Smooth muscle cell (in vitro differentiated cells): ENCODE data around the gene GFOD2. TPM values are rescaled to one million over a fixed set of nuclear protein-coding genes. Genes with fewer than 3 reads are reported as not detected.
"Not testable (repeated sequence)": the region's sequence is repeated elsewhere in the genome, so short reads cannot be mapped to it uniquely, and the experiment has no call there.

ENCODE experiments used
- DNase-seq: peaks from one replicate; lab custom pipeline; 2025; ENCODE audit not compliant: unreplicated experiment; lab: John Stamatoyannopoulos, UW
- H2AFZ ChIP-seq: fragments of 200-600 bp; sonication (generic); 2 replicates; pipeline ENCODE4 v1.6.0; 2016; ENCODE audit warnings: antibody characterized with exemption, low read depth, mild to moderate bottlenecking
- H3F3A ChIP-seq: fragments of 200-600 bp; sonication (generic); 2 replicates; pipeline ENCODE4 v1.6.0; 2017; ENCODE audit warnings: antibody characterized with exemption, low read depth
- H3K27ac ChIP-seq: fragments of 200-600 bp; sonication (generic); 2 replicates; pipeline ENCODE4 v1.5.1; 2016; ENCODE audit warnings: low read depth, mild to moderate bottlenecking
- H3K27me3 ChIP-seq: fragments of 200-600 bp; sonication (generic); 2 replicates; pipeline ENCODE4 v1.6.1; 2016; ENCODE audit warnings: low read depth, mild to moderate bottlenecking
- H3K36me3 ChIP-seq: fragments of 200-600 bp; sonication (generic); 2 replicates; pipeline ENCODE4 v1.5.1; 2016; ENCODE audit warnings: low read depth
- H3K4me1 ChIP-seq: fragments of 200-600 bp; sonication (generic); 2 replicates; pipeline ENCODE4 v1.5.1; 2016; ENCODE audit warnings: low read depth
- H3K4me2 ChIP-seq: fragments of 200-600 bp; sonication (generic); 2 replicates; pipeline ENCODE4 v1.6.0; 2016; ENCODE audit warnings: mild to moderate bottlenecking
- H3K4me3 ChIP-seq: fragments of 200-600 bp; sonication (generic); 2 replicates; pipeline ENCODE4 v1.5.1; 2016; ENCODE audit warnings: mild to moderate bottlenecking
- H3K79me2 ChIP-seq: fragments of 200-600 bp; sonication (generic); 2 replicates; pipeline ENCODE4 v1.6.0; 2016; ENCODE audit warnings: low read depth, mild to moderate bottlenecking
- H3K9ac ChIP-seq: fragments of 200-600 bp; sonication (generic); 2 replicates; pipeline ENCODE4 v1.6.0; 2016; ENCODE audit warnings: low read depth
- H3K9me3 ChIP-seq: fragments of 200-600 bp; sonication (generic); replicated peaks from 2 replicates; pipeline ENCODE4 v1.5.1; 2016; ENCODE audit warnings: low read depth
- H4K20me1 ChIP-seq: fragments of 200-600 bp; sonication (generic); 2 replicates; pipeline ENCODE4 v1.6.0; 2016; ENCODE audit warnings: low read depth
- CTCF ChIP-seq: fragments of 200-600 bp; sonication (generic); IDR thresholded peaks from 2 replicates; pipeline ENCODE4 v1.5.1; 2017; ENCODE audit warnings: borderline replicate concordance, mild to moderate bottlenecking, antibody characterized with exemption; ENCODE audit not compliant: insufficient read depth, poor library complexity, severe bottlenecking
- WGBS: methylation state at CpG from one replicate; pipeline ENCODE4 v1.1.7; 2016; ENCODE audit warnings: low lambda C conversion rate; 5-methylcytosine and 5-hydroxymethylcytosine counted together
- polyA plus RNA-seq: library from polyadenylated mRNA; unstranded; fragments of >200 nt; fragmentation: Nextera tagmentation; extraction: Ambion mirVana; gene quantifications from 2 replicates; pipeline ENCODE4 v1.2.1, GENCODE V29; 2016
- total RNA-seq: library from RNA; depleted of rRNA; stranded (reverse); fragments of >200 nt; gene quantifications from 2 replicates; pipeline ENCODE4 v1.2.3, GENCODE V29; 2014

Gene GFOD2
- total and polyA plus RNA-seq, 2 experiments from 2014 or later = 15.0 to 15.1 TPM

GRCh38 chr16:67699265-67699664 lies 19.9 kb downstream of the GFOD2 start:
- H3K27ac ChIP-seq = no peak overlapping the region
- no peaks in the 10 kb centered on the region for H3K4me1 ChIP-seq
- TF ChIP-seq CTCF = no peak
- peaks cover 29% of the 10 kb centered on the region for H3K79me2 ChIP-seq
- WGBS = 96% methylated on average over 7 of the region's 7 CpGs
- no peaks in the 10 kb centered on the region for H3K27me3 ChIP-seq
- no peak for DNase-seq
- no peak overlapping the region for H2AFZ ChIP-seq
- H3K4me2 ChIP-seq = no peak overlapping the region
- peaks cover 26% of the 10 kb centered on the region for H4K20me1 ChIP-seq
- no peak overlapping the region for H3K9ac ChIP-seq
- no peak overlapping the region for H3K4me3 ChIP-seq
- H3K36me3 ChIP-seq = no peaks in the 10 kb centered on the region
- no peaks in the 10 kb centered on the region for H3K9me3 ChIP-seq
- H3F3A ChIP-seq = no peaks in the 10 kb centered on the region

- H2AFZ ChIP-seq = no peak overlapping the region
- peaks cover 23% of the 10 kb centered on the region for H3K79me2 ChIP-seq
- no peaks in the 10 kb centered on the region for H3K9me3 ChIP-seq
- no peak for DNase-seq
- H3K4me2 ChIP-seq = no peak overlapping the region
- no peaks in the 10 kb centered on the region for H3K4me1 ChIP-seq
- WGBS = 77% methylated on average over 4 of the region's 4 CpGs
- H3K27me3 ChIP-seq = no peaks in the 10 kb centered on the region
- TF ChIP-seq CTCF = no peak
- H3F3A ChIP-seq = no peaks in the 10 kb centered on the region
- H3K9ac ChIP-seq = no peak overlapping the region
- H3K36me3 ChIP-seq = no peaks in the 10 kb centered on the region
- H3K4me3 ChIP-seq = no peak overlapping the region
- H3K27ac ChIP-seq = peak overlapping the region; percentile 71
- H4K20me1 ChIP-seq = peaks cover 25% of the 10 kb centered on the region
Measured at GRCh38 chr16:67697422-67698185, 21.5 kb downstream of the GFOD2 start.

- Histone ChIP-seq H3K36me3 (no peaks in the 10 kb centered on the region), H3K27me3 (no peaks in the 10 kb centered on the region), H3K4me2 (no peak overlapping the region), H3K4me3 (no peak overlapping the region), H3K79me2 (peaks cover 25% of the 10 kb centered on the region), H3K9me3 (no peaks in the 10 kb centered on the region), H3F3A (no peaks in the 10 kb centered on the region), H3K4me1 (no peaks in the 10 kb centered on the region), H3K9ac (no peak overlapping the region), H2AFZ (no peak overlapping the region), H3K27ac (no peak overlapping the region), H4K20me1 (peaks cover 41% of the 10 kb centered on the region)
- TF ChIP-seq CTCF = no peak
- WGBS = 96% methylated on average over 2 of the region's 2 CpGs
- no peak for DNase-seq
Measured at GRCh38 chr16:67694611-67695010, 24.5 kb downstream of the GFOD2 start.

- H3K4me2 ChIP-seq, H3K27ac ChIP-seq, H3K9ac ChIP-seq, H2AFZ ChIP-seq, H3K4me1 ChIP-seq, DNase-seq, H3F3A ChIP-seq, H3K36me3 ChIP-seq, H3K4me3 ChIP-seq, H3K9me3 ChIP-seq, H3K27me3 ChIP-seq: not testable (repeated sequence)
- Histone ChIP-seq H4K20me1 (peaks cover 41% of the 10 kb centered on the region), H3K79me2 (peaks cover 24% of the 10 kb centered on the region)
- WGBS = 90% methylated on average over 8 of the region's 8 CpGs
Measured at GRCh38 chr16:67693517-67694285, 25.4 kb downstream of the GFOD2 start.
